Measurements from ENCODE around the gene ART5. TPM values are rescaled to one million over a fixed set of nuclear protein-coding genes. Genes with fewer than 3 reads are reported as not detected.

Gene ART5
- total and polyA plus RNA-seq, 8 donors, result 0.24 to 2.2 (median 1.3) TPM

GRCh38 chr11:3683039-3683438 lies 41.2 kb upstream of the ART5 start:
- Histone ChIP-seq H3K27ac (no peak overlapping the region), H3K4me1 (no peaks in the 10 kb centered on the region), H3K9me3 (no peaks in the 10 kb centered on the region), H3K27me3 (no peaks in the 10 kb centered on the region), H3K36me3 (peaks cover 6 to 100% of the 10 kb centered on the region in 2 donors), H3K4me3 (no peak overlapping the region)
- no peak for TF ChIP-seq CTCF (IDR thresholded peaks at IDR 0.05)
- ATAC-seq (no peak), DNase-seq (no peak)
- intact Hi-C loops (cut with DNase I), result no loop called here

- no peak overlapping the region for H3K4me3 ChIP-seq
- no peak for ATAC-seq
- intact Hi-C loops (cut with DNase I), result no loop called here
- H3K4me1 ChIP-seq, result no peaks in the 10 kb centered on the region
- DNase-seq, result no peak
- no peak for TF ChIP-seq CTCF (IDR thresholded peaks at IDR 0.05)
- peaks cover 6 to 100% of the 10 kb centered on the region in 2 donors for H3K36me3 ChIP-seq
- H3K9me3 ChIP-seq, result no peaks in the 10 kb centered on the region
- H3K27ac ChIP-seq, result no peak overlapping the region
- H3K27me3 ChIP-seq, result no peaks in the 10 kb centered on the region
These were observed 37.3 kb upstream of the ART5 start for GRCh38 chr11:3679077-3679476.

- Histone ChIP-seq H3K27me3 (no peaks in the 10 kb centered on the region), H3K36me3 (peaks cover 0 to 100% of the 10 kb centered on the region in 2 donors), H3K27ac (no peak overlapping the region), H3K9me3 (no peaks in the 10 kb centered on the region), H3K4me3 (no peak overlapping the region), H3K4me1 (no peaks in the 10 kb centered on the region)
- ATAC-seq, result no peak
- DNase-seq, result no peak
- no peak for TF ChIP-seq CTCF (IDR thresholded peaks at IDR 0.05)
- intact Hi-C loops (cut with DNase I), result no loop called here
These were observed 34.2 kb upstream of the ART5 start for GRCh38 chr11:3675971-3676370.

GRCh38 chr11:3674189-3674588 lies 32.4 kb upstream of the ART5 start:
- peaks cover 0 to 100% of the 10 kb centered on the region in 2 donors for H3K36me3 ChIP-seq
- H3K4me3 ChIP-seq, result no peak overlapping the region
- H3K4me1 ChIP-seq, result no peaks in the 10 kb centered on the region
- H3K9me3 ChIP-seq, result no peaks in the 10 kb centered on the region
- intact Hi-C loops (cut with DNase I), result no loop called here
- no peak for TF ChIP-seq CTCF (IDR thresholded peaks at IDR 0.05)
- no peak for DNase-seq
- no peak overlapping the region for H3K27ac ChIP-seq
- ATAC-seq, result no peak
- no peaks in the 10 kb centered on the region for H3K27me3 ChIP-seq

GRCh38 chr11:3671334-3672254 lies 29.8 kb upstream of the ART5 start, which contains the start of gene CHRNA10:
TSS of gene CHRNA10 (minus strand) at chr11:3671384. CDS start at chr11:3671312, 72 bp downstream.
- H3K4me1 ChIP-seq, result no peaks in the 10 kb centered on the region
- H3K27me3 ChIP-seq, result no peaks in the 10 kb centered on the region
- TF ChIP-seq CTCF (IDR thresholded peaks at IDR 0.05), result no peak
- no peaks in the 10 kb centered on the region for H3K9me3 ChIP-seq
- intact Hi-C loops (cut with DNase I), result no loop called here
- ATAC-seq (no peak), DNase-seq (no peak)
- no peak within 1 kb of the TSS for H3K4me3 ChIP-seq
- no peak within 1 kb of the TSS for H3K27ac ChIP-seq
- H3K36me3 ChIP-seq, result peaks cover 3 to 100% of the 10 kb centered on the region in 2 donors
